Neuron (in vitro differentiated cells): ENCODE results near the gene SLC25A21.

Experiments
- H2AFZ ChIP-seq: one replicate; pipeline ENCODE4 v1.6.1; 2013; ENCODE audit warnings: low read depth, mild to moderate bottlenecking, inconsistent platforms, low read length, moderate library complexity
- H3K27me3 ChIP-seq: one replicate; pipeline ENCODE4 v1.6.1; 2013; ENCODE audit warnings: low read length; ENCODE audit not compliant: insufficient read depth
- H3K36me3 ChIP-seq: one replicate; pipeline ENCODE4 v1.6.1; 2013; ENCODE audit warnings: low read length; ENCODE audit not compliant: insufficient read depth
- H3K4me1 ChIP-seq: one replicate; pipeline ENCODE4 v1.6.1; 2013; ENCODE audit warnings: low read length; ENCODE audit not compliant: insufficient read depth
- H3K4me3 ChIP-seq: 2 replicates; pipeline ENCODE4 v1.5.1; 2013; ENCODE audit warnings: mild to moderate bottlenecking, low read length, moderate library complexity
- H3K9me3 ChIP-seq: one replicate; pipeline ENCODE4 v1.6.1; 2013; ENCODE audit warnings: low read length

Gene SLC25A21

GRCh38 chr14:36857842-36858445 lies 314.5 kb downstream of the SLC25A21 start:
- Histone ChIP-seq H3K9me3 (no peaks in the 10 kb centered on the region), H3K4me3 (no peak overlapping the region), H3K36me3 (no peaks in the 10 kb centered on the region), H3K27me3 (no peaks in the 10 kb centered on the region), H3K4me1 (no peaks in the 10 kb centered on the region), H2AFZ (no peak overlapping the region)

DNA sequence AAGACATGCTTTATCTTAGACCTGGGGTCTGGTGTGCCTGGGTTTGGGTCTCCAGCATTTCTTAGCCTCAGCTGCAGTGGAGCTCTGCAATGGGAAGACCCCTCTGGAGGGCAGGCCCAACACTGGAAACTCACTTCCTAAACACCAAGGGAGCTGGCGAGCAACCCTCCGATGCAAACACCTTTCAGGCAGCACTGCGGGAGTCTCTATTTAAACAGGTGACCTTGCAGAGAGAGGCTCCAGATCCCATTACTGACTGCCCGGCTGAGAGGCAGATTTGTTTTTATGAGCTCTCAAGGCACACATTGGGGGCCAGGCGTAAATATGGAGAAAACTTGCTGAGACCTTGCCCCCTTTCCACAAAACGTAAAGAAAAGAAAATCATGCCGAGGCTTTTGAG lies 315.3 kb downstream of the SLC25A21 start:
- no peaks in the 10 kb centered on the region for H3K36me3 ChIP-seq
- no peak overlapping the region for H3K4me3 ChIP-seq
- H3K9me3 ChIP-seq: no peaks in the 10 kb centered on the region
- no peaks in the 10 kb centered on the region for H3K4me1 ChIP-seq
- no peak overlapping the region for H2AFZ ChIP-seq
- H3K27me3 ChIP-seq: no peaks in the 10 kb centered on the region

- H3K27me3 ChIP-seq: no peaks in the 10 kb centered on the region
- H3K4me3 ChIP-seq: no peak overlapping the region
- no peaks in the 10 kb centered on the region for H3K36me3 ChIP-seq
- no peak overlapping the region for H2AFZ ChIP-seq
- H3K9me3 ChIP-seq: no peaks in the 10 kb centered on the region
- no peaks in the 10 kb centered on the region for H3K4me1 ChIP-seq
Measured at GRCh38 chr14:36856095-36856878, 316.1 kb downstream of the SLC25A21 start.

DNA sequence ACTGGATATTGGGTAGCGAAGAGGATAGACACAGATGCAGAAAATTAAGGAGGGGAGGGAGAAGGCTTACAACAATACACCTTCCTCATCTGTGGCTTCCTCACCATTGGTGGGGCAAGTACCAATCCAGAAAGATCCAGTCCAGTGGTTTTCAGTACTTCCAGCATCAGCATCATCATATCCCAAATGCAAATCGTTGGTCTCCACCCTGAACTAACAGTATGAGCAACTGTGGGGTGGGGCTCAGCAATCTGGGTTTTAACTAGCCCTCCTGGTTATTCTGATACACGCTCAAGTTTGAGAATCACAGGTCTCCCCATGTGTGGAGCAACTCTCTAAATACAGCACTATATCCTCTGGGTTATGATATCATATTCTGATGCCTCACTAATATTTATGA lies 317.0 kb downstream of the SLC25A21 start:
- no peaks in the 10 kb centered on the region for H3K36me3 ChIP-seq

DNA sequence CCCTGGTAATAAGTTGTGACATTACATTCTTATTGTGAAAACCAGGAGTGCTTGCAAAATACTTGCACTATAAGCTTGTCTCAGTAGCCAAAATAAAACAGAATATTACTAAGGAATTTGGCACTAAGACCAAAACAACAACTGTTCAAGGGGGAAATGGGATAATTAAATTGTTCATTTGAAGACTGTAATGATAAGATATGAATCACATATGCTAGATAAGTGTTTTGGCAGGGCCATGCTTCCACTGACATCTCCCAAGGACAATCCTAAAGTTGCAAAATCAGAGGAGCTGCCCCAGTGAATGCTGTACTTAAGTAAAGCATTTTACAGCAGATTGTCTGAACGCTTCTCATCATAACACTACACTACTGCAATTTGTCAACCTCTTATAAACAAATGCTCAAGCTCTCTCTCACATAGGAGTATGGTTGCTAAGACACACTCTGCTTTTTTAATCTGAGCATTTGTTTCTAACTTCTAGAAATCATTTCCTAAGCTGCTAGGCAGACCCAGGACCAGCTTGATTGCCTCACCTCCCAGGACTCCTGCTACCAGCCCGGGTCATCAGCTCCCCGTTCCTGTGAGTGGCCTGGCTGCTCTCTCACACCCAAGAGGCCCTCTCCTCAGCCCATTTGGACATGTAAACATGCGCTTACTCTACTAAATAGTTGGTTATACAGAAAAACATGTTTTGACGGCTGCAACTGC lies 319.3 kb downstream of the SLC25A21 start:
- Histone ChIP-seq H3K4me3 (no peak overlapping the region), H2AFZ (no peak overlapping the region), H3K9me3 (no peaks in the 10 kb centered on the region), H3K36me3 (no peaks in the 10 kb centered on the region), H3K27me3 (no peaks in the 10 kb centered on the region), H3K4me1 (no peaks in the 10 kb centered on the region)

More for the DNA sequence above, 317.0 kb downstream of the SLC25A21 start:
- Histone ChIP-seq H3K27me3 (no peaks in the 10 kb centered on the region), H3K9me3 (no peaks in the 10 kb centered on the region), H3K4me1 (no peaks in the 10 kb centered on the region), H3K4me3 (no peak overlapping the region), H2AFZ (no peak overlapping the region)

GRCh38 chr14:36848213-36848612 lies 324.2 kb downstream of the SLC25A21 start:
- H3K27me3 ChIP-seq: no peaks in the 10 kb centered on the region
- no peak overlapping the region for H2AFZ ChIP-seq
- no peaks in the 10 kb centered on the region for H3K4me1 ChIP-seq
- H3K4me3 ChIP-seq: no peak overlapping the region
- H3K9me3 ChIP-seq: no peaks in the 10 kb centered on the region
- no peaks in the 10 kb centered on the region for H3K36me3 ChIP-seq

DNA sequence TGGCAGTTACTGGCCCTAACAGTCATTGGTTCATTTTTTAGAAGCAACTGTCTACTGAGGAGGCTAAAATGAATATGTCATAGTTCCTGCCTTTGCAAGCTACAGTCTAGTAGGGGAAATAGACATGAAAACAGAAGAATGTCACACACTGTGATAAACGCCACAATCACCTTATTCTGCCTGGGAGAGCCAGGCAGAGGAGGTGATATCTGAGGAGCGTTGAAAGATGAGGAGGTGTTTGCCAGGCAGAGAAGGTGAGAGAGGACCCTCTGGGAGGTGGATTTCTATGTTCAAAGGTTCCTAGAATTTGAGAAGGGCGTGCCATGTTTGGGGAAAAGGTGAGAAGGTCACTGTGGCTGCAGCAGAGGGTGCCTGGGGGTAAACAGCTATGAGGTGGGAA lies 325.0 kb downstream of the SLC25A21 start:
- H2AFZ ChIP-seq: no peak overlapping the region
- H3K4me3 ChIP-seq: no peak overlapping the region
- no peaks in the 10 kb centered on the region for H3K27me3 ChIP-seq
- H3K9me3 ChIP-seq: no peaks in the 10 kb centered on the region
- no peaks in the 10 kb centered on the region for H3K36me3 ChIP-seq
- no peaks in the 10 kb centered on the region for H3K4me1 ChIP-seq

- Histone ChIP-seq H3K4me3 (no peak overlapping the region), H3K27me3 (no peaks in the 10 kb centered on the region), H2AFZ (no peak overlapping the region), H3K36me3 (no peaks in the 10 kb centered on the region), H3K9me3 (no peaks in the 10 kb centered on the region), H3K4me1 (no peaks in the 10 kb centered on the region)
Measured at GRCh38 chr14:36845356-36846012, 326.9 kb downstream of the SLC25A21 start.

- Histone ChIP-seq H3K4me3 (no peak overlapping the region), H3K36me3 (no peaks in the 10 kb centered on the region), H3K9me3 (no peaks in the 10 kb centered on the region), H3K27me3 (no peaks in the 10 kb centered on the region), H2AFZ (no peak overlapping the region), H3K4me1 (no peaks in the 10 kb centered on the region)
Measured at GRCh38 chr14:36844443-36845195, 327.8 kb downstream of the SLC25A21 start.

DNA sequence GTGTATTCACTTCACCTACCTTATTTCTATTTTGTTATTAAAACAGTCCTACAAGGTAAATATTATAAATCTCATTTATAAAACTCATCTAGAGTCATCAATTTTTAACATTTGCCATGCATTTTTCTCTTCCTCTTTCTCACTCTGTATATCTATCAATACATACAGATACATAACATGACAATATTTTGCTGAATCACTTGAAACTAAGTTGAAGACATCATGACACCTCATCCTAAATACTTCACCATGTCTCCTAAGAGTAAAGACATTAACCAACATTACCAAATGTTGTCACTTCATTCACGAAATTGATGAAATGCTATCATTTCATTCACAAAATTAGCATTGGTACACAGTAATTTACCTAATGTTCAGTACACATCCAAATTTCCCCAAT lies 329.0 kb downstream of the SLC25A21 start:
- H2AFZ ChIP-seq: no peak overlapping the region
- H3K27me3 ChIP-seq: no peaks in the 10 kb centered on the region

GRCh38 chr14:36835128-36835527 lies 337.3 kb downstream of the SLC25A21 start:
- Histone ChIP-seq H3K36me3 (no peaks in the 10 kb centered on the region), H3K9me3 (no peaks in the 10 kb centered on the region), H3K4me3 (no peak overlapping the region), H3K27me3 (no peaks in the 10 kb centered on the region), H2AFZ (no peak overlapping the region), H3K4me1 (peaks cover 10% of the 10 kb centered on the region)

More for the DNA sequence above, 329.0 kb downstream of the SLC25A21 start:
- H3K4me1 ChIP-seq: no peaks in the 10 kb centered on the region
- no peaks in the 10 kb centered on the region for H3K9me3 ChIP-seq
- H3K4me3 ChIP-seq: no peak overlapping the region
- H3K36me3 ChIP-seq: no peaks in the 10 kb centered on the region

DNA sequence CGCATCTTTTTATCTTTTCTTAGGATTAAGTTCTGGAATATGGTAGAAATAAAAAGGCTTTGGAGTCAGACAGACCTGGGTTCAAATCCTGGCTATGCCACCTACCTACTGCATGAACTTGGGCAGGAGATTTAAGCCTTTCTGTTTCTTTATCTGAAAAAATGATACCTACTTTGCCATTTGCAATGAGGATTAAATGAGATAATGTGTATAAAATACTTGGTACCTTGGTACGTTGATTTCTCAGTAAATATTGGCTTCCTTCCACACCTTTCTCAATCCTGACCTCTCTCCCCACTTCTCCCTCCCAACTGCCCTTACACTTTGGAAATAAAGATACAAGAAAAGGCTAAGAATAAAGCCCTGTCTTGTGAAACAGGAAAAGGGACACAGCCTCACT lies 338.1 kb downstream of the SLC25A21 start:
- no peak overlapping the region for H3K4me3 ChIP-seq
- no peaks in the 10 kb centered on the region for H3K9me3 ChIP-seq
- no peaks in the 10 kb centered on the region for H3K36me3 ChIP-seq
- H3K4me1 ChIP-seq: peaks cover 10% of the 10 kb centered on the region
- no peak overlapping the region for H2AFZ ChIP-seq
- no peaks in the 10 kb centered on the region for H3K27me3 ChIP-seq
